Stimulated activated CD4-positive, alpha-beta T cell treated with anti-CD3 and anti-CD28 coated beads, Interleukin-15, amount 100 ng/mL, for 1 hour (primary cell): ENCODE data around the gene LNPEP.

Experiments used
- DNase-seq, 2 donors: peaks; one replicate each; pipeline ENCODE4 v3.0.0-alpha.2; 2020; ENCODE audit warnings: low read depth in 1 of 2, low spot score in 1 of 2

Gene LNPEP

DNA sequence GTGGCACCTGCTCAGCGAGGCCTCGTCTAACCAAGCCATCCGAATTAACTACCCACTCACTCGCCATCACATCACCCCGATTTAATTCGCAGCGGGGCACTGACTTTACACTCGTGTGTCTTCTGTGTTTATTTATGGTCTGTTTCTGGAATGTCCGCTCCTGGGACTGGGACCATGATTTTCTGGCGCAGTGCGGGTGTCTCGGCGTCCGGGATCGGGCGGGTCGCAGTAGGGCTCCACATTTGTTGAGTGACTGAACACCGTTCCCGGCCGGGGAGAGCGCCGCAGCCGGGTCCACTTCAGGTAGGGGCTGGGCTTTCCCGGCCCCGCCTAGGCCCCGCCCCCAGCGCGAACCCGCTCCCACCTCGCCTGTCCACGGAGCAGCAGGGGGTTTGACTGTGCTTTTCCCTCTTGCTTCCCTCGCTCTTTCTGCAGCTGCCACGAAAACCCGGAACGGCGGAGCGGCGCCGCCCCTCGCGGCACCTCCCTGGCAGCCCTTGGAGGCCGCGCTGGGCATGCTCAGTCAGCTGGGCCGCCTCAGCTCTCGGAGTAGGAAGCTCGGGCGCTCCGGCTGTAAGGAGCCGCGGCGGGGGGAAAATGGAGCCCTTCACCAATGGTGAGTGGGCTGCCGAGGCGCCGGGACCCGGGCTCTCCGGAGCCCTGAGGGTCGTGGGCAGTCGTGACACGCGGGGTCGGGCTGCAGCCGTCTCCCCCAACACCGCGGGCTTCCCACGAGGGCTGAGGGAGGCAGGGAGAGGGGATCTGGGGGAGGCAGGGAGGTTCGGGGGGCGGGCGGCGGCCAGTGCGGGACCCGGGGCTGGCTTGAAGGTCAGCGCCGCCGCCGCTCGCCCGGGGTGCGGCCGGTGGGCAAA lies at the start of gene LNPEP:
TSS of gene LNPEP (plus strand) at position 522 of the 872 bp plus-strand sequence. CDS start at position 598, 76 bp downstream.
- peak; percentile 89 to 90 for DNase-seq

- DNase-seq, result no peak
These were observed 42.5 kb upstream of the LNPEP start for GRCh38 chr5:96893342-96893741.

- DNase-seq, result no peak
These were observed 39.6 kb upstream of the LNPEP start for GRCh38 chr5:96896276-96896675.

GRCh38 chr5:96896806-96897205 lies 39.1 kb upstream of the LNPEP start:
- no peak for DNase-seq

DNA sequence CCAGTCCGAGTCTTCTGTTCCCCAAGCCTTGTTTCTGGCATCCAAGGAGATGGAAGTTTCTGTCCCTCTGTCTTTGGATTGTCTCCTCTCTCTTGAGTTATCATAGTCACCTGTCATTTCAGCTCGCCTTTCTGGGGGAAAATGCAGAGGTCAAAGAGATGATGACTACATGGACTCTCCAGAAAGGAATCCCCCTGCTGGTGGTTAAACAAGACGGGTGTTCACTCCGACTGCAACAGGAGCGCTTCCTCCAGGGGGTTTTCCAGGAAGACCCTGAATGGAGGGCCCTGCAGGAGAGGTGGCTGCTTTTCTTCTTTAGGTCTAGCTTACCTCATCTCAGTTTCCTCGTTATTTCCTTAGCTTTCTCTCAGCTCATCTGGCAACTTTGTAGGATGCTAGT lies 34.5 kb upstream of the LNPEP start:
- DNase-seq, result no peak

DNA sequence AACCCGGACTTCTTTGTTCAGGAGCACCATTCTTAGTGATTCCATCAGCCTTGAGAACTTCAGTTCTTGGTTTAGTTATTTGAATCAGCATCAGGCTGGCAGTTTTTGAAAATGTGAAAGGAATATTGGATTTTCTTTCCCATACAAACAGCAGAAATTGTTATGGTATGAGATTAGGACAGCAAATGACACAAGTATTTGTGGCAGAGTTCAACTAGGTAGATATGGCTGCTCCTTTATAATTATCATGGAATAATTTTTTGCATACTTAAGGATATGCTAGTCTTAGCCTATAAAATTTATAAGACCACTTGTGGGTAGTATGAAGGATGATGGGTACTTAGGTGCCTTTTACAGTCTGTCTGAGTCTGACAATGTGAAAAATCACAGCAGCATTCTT lies 34.0 kb upstream of the LNPEP start:
- DNase-seq, result no peak

- no peak for DNase-seq
These were observed 33.0 kb upstream of the LNPEP start for GRCh38 chr5:96902876-96903275.

- DNase-seq, result no peak
These were observed 32.6 kb upstream of the LNPEP start for GRCh38 chr5:96903300-96903699.

DNA sequence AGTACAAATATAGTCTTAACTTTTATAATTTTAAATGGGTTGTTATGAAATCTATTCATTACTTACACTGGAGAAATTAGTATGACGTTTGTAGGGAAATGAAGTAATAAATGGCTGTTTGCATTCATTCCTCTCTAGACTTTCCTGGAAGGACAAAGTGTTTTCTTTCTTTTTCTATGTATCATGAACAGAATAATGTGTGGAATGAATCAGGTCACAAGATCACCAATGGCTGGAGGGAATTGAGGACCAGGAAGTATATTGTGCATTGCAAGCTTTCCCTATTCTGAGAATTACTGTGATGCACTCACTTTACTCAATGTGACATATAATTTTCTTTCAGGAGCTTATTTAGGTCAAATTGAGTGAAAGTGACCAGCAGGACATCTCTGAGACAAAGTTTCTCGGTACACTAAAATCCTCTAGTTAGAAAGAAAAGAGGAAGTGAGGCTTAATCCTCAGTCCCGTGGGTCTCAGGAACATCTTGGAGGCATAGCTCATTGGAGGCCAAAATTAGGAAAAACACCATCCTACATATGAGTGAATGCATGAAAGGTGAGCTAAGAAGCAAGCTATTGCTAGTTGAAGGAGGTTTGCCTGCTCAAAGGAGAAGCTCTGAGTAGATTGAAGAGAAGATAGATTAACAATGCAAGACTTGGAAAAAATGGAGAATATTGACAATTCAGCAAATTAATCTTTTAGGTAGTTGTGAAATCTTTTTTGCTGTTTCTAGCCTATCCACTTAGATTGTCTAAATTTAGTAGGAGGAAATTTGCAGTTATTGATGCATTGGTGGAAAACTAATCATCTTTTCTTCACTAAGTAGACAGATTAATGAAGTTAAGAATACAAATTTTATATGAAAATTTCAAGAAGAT lies 31.6 kb upstream of the LNPEP start:
- no peak for DNase-seq

DNA sequence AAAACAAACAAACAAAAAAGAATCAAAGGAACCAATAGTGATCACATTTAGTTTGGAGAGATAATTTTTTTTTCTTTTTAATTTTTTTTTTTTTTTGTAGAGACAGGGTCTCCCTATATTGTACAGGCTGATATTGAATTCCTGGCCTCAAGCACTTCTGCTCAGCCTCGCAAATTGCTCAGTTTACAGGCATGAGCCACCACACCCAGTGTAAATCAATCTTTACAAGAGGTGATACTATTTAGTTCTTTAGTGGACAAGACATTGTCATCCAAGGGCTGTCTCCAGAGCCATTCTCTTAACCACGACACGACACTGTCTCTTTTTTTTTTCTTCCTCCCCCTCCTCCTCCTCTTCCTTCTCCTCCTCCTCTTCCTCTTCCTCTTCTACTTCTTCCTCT lies 30.0 kb upstream of the LNPEP start:
- DNase-seq, result no peak

DNA sequence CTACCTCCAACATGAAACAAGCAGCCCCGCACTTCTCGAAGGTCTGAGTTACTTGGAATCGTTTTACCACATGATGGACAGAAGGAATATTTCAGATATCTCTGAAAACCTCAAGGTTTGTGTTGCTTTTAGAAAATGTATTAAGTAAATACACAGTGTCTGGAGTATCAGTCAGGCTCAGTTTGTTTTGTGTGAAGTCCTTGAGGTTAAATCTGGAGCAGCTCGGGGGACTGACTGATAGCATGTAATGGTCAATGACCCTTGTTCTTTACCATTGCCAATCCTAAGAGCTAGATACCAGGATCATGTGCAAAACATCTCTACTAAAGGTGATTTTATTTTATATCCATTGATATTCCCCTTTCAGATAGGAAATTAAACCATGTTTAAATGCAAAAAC lies 26.9 kb upstream of the LNPEP start:
- DNase-seq, result no peak

GRCh38 chr5:96909435-96909834 lies 26.4 kb upstream of the LNPEP start:
- no peak for DNase-seq

DNA sequence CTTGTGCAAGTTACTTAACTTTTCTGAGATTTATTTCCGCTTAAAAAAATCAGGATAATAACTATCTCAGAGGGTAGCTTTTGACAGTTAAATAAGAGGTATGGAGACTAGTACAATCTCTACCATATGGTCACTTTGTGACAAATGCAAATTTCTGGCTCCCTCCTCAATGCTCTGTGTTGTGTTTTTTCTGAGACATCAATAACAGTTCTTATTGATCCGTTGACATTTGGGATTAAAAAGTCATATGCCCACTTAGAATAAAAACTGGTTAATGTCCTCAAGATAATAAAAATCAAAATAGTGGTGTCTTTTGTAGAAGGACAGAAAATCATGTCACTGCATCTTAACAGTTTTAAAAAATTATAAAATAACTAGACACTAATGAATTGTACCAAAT lies 24.7 kb upstream of the LNPEP start:
- DNase-seq, result no peak

DNA sequence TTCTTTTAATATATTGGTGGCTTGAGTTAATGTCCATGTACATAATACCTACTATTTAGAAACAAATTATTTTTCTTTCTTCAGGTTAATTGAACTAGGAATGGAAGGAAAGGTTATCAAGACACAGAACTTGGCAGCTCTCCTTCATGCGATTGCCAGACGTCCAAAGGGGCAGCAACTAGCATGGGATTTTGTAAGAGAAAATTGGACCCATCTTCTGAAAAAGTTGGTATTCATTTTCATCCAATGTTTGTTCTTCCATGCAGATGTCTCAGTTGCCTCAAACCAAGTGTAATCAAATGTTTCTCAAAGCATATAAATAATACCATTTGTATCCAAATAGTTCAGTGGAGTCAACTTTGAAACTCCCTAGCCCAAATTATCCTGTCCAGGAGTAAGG lies 22.6 kb upstream of the LNPEP start:
- DNase-seq, result no peak

GRCh38 chr5:96919754-96920197 lies 16.1 kb upstream of the LNPEP start:
- DNase-seq, result no peak

- no peak for DNase-seq
These were observed 15.0 kb upstream of the LNPEP start for GRCh38 chr5:96920744-96921355.

- no peak for DNase-seq
These were observed 13.2 kb upstream of the LNPEP start for GRCh38 chr5:96922499-96923244.

GRCh38 chr5:96924016-96924443 lies 11.8 kb upstream of the LNPEP start:
- no peak for DNase-seq

GRCh38 chr5:96926276-96926675 lies 9.6 kb upstream of the LNPEP start:
- no peak for DNase-seq

DNA sequence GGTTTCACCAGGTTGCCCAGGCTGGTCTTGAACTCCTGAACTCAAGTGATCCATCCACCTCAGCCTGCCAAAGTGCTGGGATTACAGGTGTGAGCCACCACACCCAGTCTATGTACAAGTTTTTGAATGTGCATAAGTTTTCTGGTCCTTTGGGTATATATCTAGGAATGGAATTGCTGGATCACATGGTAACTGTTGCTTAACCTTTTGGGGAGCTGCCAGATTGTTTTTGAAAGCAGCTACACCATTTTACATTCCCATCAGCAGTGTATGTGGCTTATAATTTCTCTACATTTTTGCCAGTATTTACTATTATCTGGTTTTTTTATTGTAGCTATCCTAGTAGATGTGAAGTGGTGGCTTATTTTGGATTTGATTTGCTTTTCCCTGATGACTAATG lies 8.9 kb upstream of the LNPEP start:
- no peak for DNase-seq
